HCT116 (cell line): Measurements from ENCODE around the gene NBAS. TPM values are rescaled to one million over a fixed set of nuclear protein-coding genes. Genes with fewer than 3 reads are reported as not detected.

Experiments used
- ATAC-seq: fragments of 200-7000 bp; cut with Tn5 transposase; 2 replicates; pipeline ENCODE4 v1.9.1; 2020; ENCODE audit warnings: mild to moderate bottlenecking, moderate library complexity
- BruUV-seq: library from RNA; stranded (reverse); fragments of 400-500 nt; replicated peaks from 2 replicates; lab custom pipeline; 2021; lab: Mats Ljungman, UMichigan
- CTCF ChIA-PET: fragments of 300-600 bp; sonication (Branson Sonifier 250); formaldehyde crosslinking; loops from one replicate; lab custom pipeline; 2021; ENCODE audit warnings: antibody characterized with exemption; lab: Charles Lee
- POLR2A ChIA-PET: fragments of 300-600, 350-600 bp; sonication (Branson Sonifier 250); formaldehyde crosslinking; loops from one replicate; lab custom pipeline; 2021; ENCODE audit warnings: antibody characterized with exemption; lab: Charles Lee
- RAD21 ChIA-PET, 2 experiments: fragments of 300-600 bp; sonication (Branson Sonifier 250); formaldehyde crosslinking; loops; one replicate each; lab custom pipeline; 2023; ENCODE audit warnings: low total read pairs in 2 of 2; ENCODE audit not compliant: uncharacterized antibody in 2 of 2, unreplicated experiment in 2 of 2, low non-redundant PET in 1 of 2; lab: Charles Lee
- DNase-seq: peaks from one replicate; pipeline ENCODE4 v3.0.0-alpha.2; 2010; ENCODE audit warnings: low read depth, low spot score
- H2AFZ ChIP-seq: fragments of 200-600 bp; shearing (Covaris generic), sonication (generic); 2 replicates; pipeline ENCODE4 v1.6.1; 2017; ENCODE audit warnings: low read depth, mixed run types, mixed read lengths, antibody characterized with exemption, low read length; ENCODE audit not compliant: poor library complexity, severe bottlenecking
- H3K27ac ChIP-seq: 2 replicates; pipeline ENCODE4 v1.5.1; 2012; ENCODE audit warnings: low read depth, low read length
- H3K27me3 ChIP-seq: fragments of 200-600 bp; sonication (generic); 2 replicates; pipeline ENCODE4 v1.6.1; 2016; ENCODE audit warnings: mixed run types, low read length, mixed read lengths; ENCODE audit not compliant: insufficient read depth
- H3K36me3 ChIP-seq, 2 experiments: fragments of 200-500 bp in 1 of 2; fragments of 200-600 bp in 1 of 2; sonication (Bioruptor generic) in 1 of 2; sonication (generic) in 1 of 2; 2 replicates each; pipeline versions ENCODE4 v1.5.1 to v1.6.1; 2014 to 2016; ENCODE audit warnings: low read length in 2 of 2, inconsistent platforms in 1 of 2, mixed read lengths in 1 of 2, mixed run types in 1 of 2; ENCODE audit not compliant: insufficient read depth in 2 of 2, control insufficient read depth in 1 of 2
- H3K4me1 ChIP-seq, 2 experiments: fragments of 200-600 bp in 1 of 2; sonication (generic) in 1 of 2; 2 replicates each; pipeline versions ENCODE4 v1.5.1 to v1.6.1; 2012 to 2017; ENCODE audit warnings: low read length in 2 of 2, inconsistent platforms in 1 of 2, mild to moderate bottlenecking in 1 of 2, mixed read lengths in 1 of 2, mixed run types in 1 of 2, moderate library complexity in 1 of 2; ENCODE audit not compliant: insufficient read depth in 2 of 2, control insufficient read depth in 1 of 2
- H3K4me2 ChIP-seq: fragments of 200-600 bp; sonication (generic); 2 replicates; pipeline ENCODE4 v1.6.1; 2017; ENCODE audit warnings: mixed run types, low read length, mixed read lengths
- H3K4me3 ChIP-seq, 2 experiments: fragments of 200-600 bp in 1 of 2; sonication (generic) in 1 of 2; replicated peaks in 1 of 2; 2 replicates each; pipeline ENCODE4 v1.5.1; 2011 to 2016; ENCODE audit warnings: low read length in 2 of 2, control low read depth in 1 of 2, low read depth in 1 of 2, mild to moderate bottlenecking in 1 of 2, mixed read lengths in 1 of 2, mixed run types in 1 of 2
- H3K79me2 ChIP-seq: fragments of 200-600 bp; sonication (generic); 2 replicates; pipeline ENCODE4 v1.6.1; 2017; ENCODE audit warnings: mild to moderate bottlenecking, mixed run types, low read length, moderate library complexity, mixed read lengths; ENCODE audit not compliant: insufficient read depth
- H3K9ac ChIP-seq: fragments of 200-600 bp; sonication (generic); 2 replicates; pipeline ENCODE4 v1.6.1; 2016; ENCODE audit warnings: low read length, mixed read lengths
- H3K9me2 ChIP-seq: fragments of 200-600 bp; sonication (generic), shearing (Covaris generic); 2 replicates; pipeline ENCODE4 v1.6.1; 2017; ENCODE audit warnings: mixed run types, mild to moderate bottlenecking, moderate library complexity; ENCODE audit not compliant: insufficient read depth
- H3K9me3 ChIP-seq, 2 experiments: fragments of 200-500 bp in 1 of 2; fragments of 200-600 bp in 1 of 2; sonication (Bioruptor generic) in 1 of 2; sonication (generic) in 1 of 2; 2 replicates each; pipeline ENCODE4 v1.6.1; 2014 to 2017; ENCODE audit warnings: low read length in 2 of 2, mixed read lengths in 2 of 2, inconsistent platforms in 1 of 2, low read depth in 1 of 2, mild to moderate bottlenecking in 1 of 2, mixed run types in 1 of 2, moderate library complexity in 1 of 2; ENCODE audit not compliant: control insufficient read depth in 1 of 2, insufficient read depth in 1 of 2
- H4K20me1 ChIP-seq: fragments of 200-600 bp; sonication (generic), shearing (Covaris generic); 2 replicates; pipeline ENCODE4 v1.6.1; 2017; ENCODE audit warnings: mixed run types, mild to moderate bottlenecking, moderate library complexity; ENCODE audit not compliant: insufficient read depth
- ATF3 ChIP-seq: IDR thresholded peaks from 2 replicates; pipeline ENCODE4 v1.6.1; 2012
- CBX3 ChIP-seq: IDR thresholded peaks from 2 replicates; pipeline ENCODE4 v1.6.1; 2012; ENCODE audit warnings: low read depth
- EGR1 ChIP-seq: IDR thresholded peaks from 2 replicates; pipeline ENCODE4 v1.6.1; 2012; ENCODE audit warnings: low read depth
- ELF1 ChIP-seq: IDR thresholded peaks from 2 replicates; pipeline ENCODE4 v1.6.1; 2012; ENCODE audit warnings: low read depth, borderline replicate concordance
- EZH2 ChIP-seq: fragments of 200-600 bp; sonication (generic); IDR thresholded peaks from 2 replicates; pipeline ENCODE4 v1.6.1; 2017; ENCODE audit warnings: antibody characterized with exemption, mixed run types
- FOSL1 ChIP-seq: IDR thresholded peaks from 2 replicates; pipeline ENCODE4 v1.6.1; 2012; ENCODE audit warnings: low read depth
- JUND ChIP-seq: IDR thresholded peaks from 2 replicates; pipeline ENCODE4 v1.6.1; 2012
- POLR2AphosphoS5 ChIP-seq: IDR thresholded peaks from 2 replicates; pipeline ENCODE4 v1.6.1; 2011; ENCODE audit warnings: mild to moderate bottlenecking, low read depth, low read length, moderate library complexity
- RAD21 ChIP-seq: IDR thresholded peaks from 2 replicates; pipeline ENCODE4 v1.6.1; 2012; ENCODE audit warnings: low read depth, mild to moderate bottlenecking
- SIN3A ChIP-seq: IDR thresholded peaks from 2 replicates; pipeline ENCODE4 v1.6.1; 2012; ENCODE audit warnings: low read depth
- SP1 ChIP-seq: IDR thresholded peaks from 2 replicates; pipeline ENCODE4 v1.6.1; 2012; ENCODE audit warnings: low read depth
- SRF ChIP-seq: IDR thresholded peaks from 2 replicates; pipeline ENCODE4 v1.6.1; 2012; ENCODE audit warnings: low read depth
- YY1 ChIP-seq: IDR thresholded peaks from 2 replicates; pipeline ENCODE4 v1.6.1; 2011; ENCODE audit warnings: low read length, low read depth, moderate library complexity, mild to moderate bottlenecking; ENCODE audit not compliant: insufficient replicate concordance; ENCODE audit errors: extremely low read depth
- ZFX ChIP-seq: fragments of 450-650 bp; IDR thresholded peaks from 2 replicates; pipeline ENCODE4 v1.6.1; 2017
- ZNF274 ChIP-seq: fragments of 200-500 bp; sonication (Bioruptor generic); IDR thresholded peaks from 2 replicates; pipeline ENCODE4 v1.6.1; 2014; ENCODE audit warnings: mild to moderate bottlenecking, low read depth, low read length, inconsistent platforms
- intact Hi-C: fragments of 100-400 bp; cut with micrococcal nuclease; formaldehyde crosslinking; loops from 2 replicates; pipeline ENCODE4 v1.10.0; 2022
- total RNA-seq: library from RNA; stranded (reverse); gene quantifications from one replicate; pipeline ENCODE4 v1.2.1, GENCODE V29; 2021; ENCODE audit not compliant: unreplicated experiment
- TF ChIP-seq, protein P1 (sequence below): IDR thresholded peaks from 2 replicates; pipeline ENCODE4 v1.6.1; 2012; ENCODE audit warnings: low read depth
- TF ChIP-seq, protein P2 (sequence below): IDR thresholded peaks from 2 replicates; pipeline ENCODE4 v1.6.1; 2012
- TF ChIP-seq, protein P3 (sequence below): IDR thresholded peaks from 2 replicates; pipeline ENCODE4 v1.6.1; 2011; ENCODE audit warnings: mild to moderate bottlenecking, low read length, moderate library complexity; ENCODE audit not compliant: insufficient replicate concordance; ENCODE audit errors: extremely low read depth

The NBAS gene
- total RNA-seq, 1 experiment from 2014 or later = 32.8 TPM

DNA sequence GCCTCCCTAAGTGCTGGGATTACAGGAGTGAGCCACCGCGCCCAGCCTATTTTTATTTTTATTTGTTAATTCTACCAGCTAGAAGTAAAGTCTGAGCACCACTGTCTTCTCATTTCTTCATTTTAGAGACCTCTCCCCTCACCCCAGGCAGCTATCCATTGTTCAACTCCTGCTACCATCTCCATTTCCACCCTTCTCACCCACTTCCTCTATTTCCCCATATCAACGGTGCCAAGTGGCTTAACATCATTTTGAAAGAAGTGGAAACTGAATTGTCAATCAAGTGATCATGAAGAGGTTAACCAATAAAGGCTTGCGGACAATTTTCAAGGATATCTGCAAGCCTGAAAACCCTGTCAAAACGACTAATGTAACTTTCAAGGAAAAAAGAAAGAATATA lies 323.1 kb downstream of the NBAS start:
- RAD21 ChIA-PET = no interaction called here
- ATAC-seq (no peak), DNase-seq (no peak)
- Histone ChIP-seq H3K9ac (no peak overlapping the region), H3K9me2 (no peaks in the 10 kb centered on the region), H3K9me3 (no peaks in the 10 kb centered on the region), H3K36me3 (no peaks in the 10 kb centered on the region), H3K79me2 (no peaks in the 10 kb centered on the region), H2AFZ (no peak overlapping the region), H3K27me3 (no peaks in the 10 kb centered on the region), H3K4me3 (no peak overlapping the region), H3K4me2 (no peak overlapping the region), H4K20me1 (no peaks in the 10 kb centered on the region), H3K27ac (no peak overlapping the region), H3K4me1 (no peaks in the 10 kb centered on the region)
- TF ChIP-seq, protein P1, sequence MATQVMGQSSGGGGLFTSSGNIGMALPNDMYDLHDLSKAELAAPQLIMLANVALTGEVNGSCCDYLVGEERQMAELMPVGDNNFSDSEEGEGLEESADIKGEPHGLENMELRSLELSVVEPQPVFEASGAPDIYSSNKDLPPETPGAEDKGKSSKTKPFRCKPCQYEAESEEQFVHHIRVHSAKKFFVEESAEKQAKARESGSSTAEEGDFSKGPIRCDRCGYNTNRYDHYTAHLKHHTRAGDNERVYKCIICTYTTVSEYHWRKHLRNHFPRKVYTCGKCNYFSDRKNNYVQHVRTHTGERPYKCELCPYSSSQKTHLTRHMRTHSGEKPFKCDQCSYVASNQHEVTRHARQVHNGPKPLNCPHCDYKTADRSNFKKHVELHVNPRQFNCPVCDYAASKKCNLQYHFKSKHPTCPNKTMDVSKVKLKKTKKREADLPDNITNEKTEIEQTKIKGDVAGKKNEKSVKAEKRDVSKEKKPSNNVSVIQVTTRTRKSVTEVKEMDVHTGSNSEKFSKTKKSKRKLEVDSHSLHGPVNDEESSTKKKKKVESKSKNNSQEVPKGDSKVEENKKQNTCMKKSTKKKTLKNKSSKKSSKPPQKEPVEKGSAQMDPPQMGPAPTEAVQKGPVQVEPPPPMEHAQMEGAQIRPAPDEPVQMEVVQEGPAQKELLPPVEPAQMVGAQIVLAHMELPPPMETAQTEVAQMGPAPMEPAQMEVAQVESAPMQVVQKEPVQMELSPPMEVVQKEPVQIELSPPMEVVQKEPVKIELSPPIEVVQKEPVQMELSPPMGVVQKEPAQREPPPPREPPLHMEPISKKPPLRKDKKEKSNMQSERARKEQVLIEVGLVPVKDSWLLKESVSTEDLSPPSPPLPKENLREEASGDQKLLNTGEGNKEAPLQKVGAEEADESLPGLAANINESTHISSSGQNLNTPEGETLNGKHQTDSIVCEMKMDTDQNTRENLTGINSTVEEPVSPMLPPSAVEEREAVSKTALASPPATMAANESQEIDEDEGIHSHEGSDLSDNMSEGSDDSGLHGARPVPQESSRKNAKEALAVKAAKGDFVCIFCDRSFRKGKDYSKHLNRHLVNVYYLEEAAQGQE = no peak
- TF ChIP-seq SIN3A (no peak), ELF1 (no peak), YY1 (no peak), CBX3 (no peak), JUND (no peak), ZNF274 (no peak), ATF3 (no peak), RAD21 (no peak), EGR1 (no peak), EZH2 (no peak), FOSL1 (no peak), POLR2AphosphoS5 (no peak), ZFX (no peak), SP1 (no peak), SRF (no peak)
- TF ChIP-seq, protein P2, sequence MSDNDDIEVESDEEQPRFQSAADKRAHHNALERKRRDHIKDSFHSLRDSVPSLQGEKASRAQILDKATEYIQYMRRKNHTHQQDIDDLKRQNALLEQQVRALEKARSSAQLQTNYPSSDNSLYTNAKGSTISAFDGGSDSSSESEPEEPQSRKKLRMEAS = no peak
- TF ChIP-seq, protein P3, sequence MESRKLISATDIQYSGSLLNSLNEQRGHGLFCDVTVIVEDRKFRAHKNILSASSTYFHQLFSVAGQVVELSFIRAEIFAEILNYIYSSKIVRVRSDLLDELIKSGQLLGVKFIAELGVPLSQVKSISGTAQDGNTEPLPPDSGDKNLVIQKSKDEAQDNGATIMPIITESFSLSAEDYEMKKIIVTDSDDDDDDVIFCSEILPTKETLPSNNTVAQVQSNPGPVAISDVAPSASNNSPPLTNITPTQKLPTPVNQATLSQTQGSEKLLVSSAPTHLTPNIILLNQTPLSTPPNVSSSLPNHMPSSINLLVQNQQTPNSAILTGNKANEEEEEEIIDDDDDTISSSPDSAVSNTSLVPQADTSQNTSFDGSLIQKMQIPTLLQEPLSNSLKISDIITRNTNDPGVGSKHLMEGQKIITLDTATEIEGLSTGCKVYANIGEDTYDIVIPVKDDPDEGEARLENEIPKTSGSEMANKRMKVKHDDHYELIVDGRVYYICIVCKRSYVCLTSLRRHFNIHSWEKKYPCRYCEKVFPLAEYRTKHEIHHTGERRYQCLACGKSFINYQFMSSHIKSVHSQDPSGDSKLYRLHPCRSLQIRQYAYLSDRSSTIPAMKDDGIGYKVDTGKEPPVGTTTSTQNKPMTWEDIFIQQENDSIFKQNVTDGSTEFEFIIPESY = no peak
- POLR2A ChIA-PET = no interaction called here
- CTCF ChIA-PET = no interaction called here
- BruUV-seq = no TSS peak
- intact Hi-C loops = no loop called here
